SU-DHL-6 (cell line): ENCODE results near the gene ENOX2.

ENCODE experiments used
- CTCF ChIP-seq: fragments of 200-600 bp; sonication (generic); IDR thresholded peaks from one replicate; pipeline ENCODE4 v1.5.1; 2017; ENCODE audit warnings: antibody characterized with exemption, mild to moderate bottlenecking, low read length, moderate library complexity; ENCODE audit not compliant: insufficient read depth, poor library complexity, severe bottlenecking
- EZH2phosphoT487 ChIP-seq: fragments of 200-600 bp; sonication (generic), shearing (Covaris generic); conservative IDR thresholded peaks from 2 replicates; pipeline ENCODE4 v1.6.1; 2018; ENCODE audit warnings: mild to moderate bottlenecking, antibody characterized with exemption, low read length, moderate library complexity, mixed read lengths

GRCh38 chrX:130758072-130758471, 144.9 kb downstream of the ENOX2 start:
- TF ChIP-seq CTCF = no peak
- TF ChIP-seq EZH2phosphoT487 = no peak
